Measurements from ENCODE around the gene ATP8A2.

The ATP8A2 gene

GRCh38 chr13:25920931-25921330, 549.2 kb downstream of the ATP8A2 start:
- TF ChIP-seq MAX (IDR thresholded peaks at IDR 0.05; ENCODE audit: low read depth, low read length) = no peak
- no peak for TF ChIP-seq CTCF (IDR thresholded peaks at IDR 0.05; ENCODE audit: low read depth, low read length)
- no peak for TF ChIP-seq MYC (IDR thresholded peaks at IDR 0.05; ENCODE audit: low read depth, low read length)
- no peak for TF ChIP-seq POLR2A (IDR thresholded peaks at IDR 0.05; ENCODE audit: extremely low read depth, insufficient read length)
- H3K4me3 ChIP-seq (ENCODE audit: low read depth, low read length) = no peak overlapping the region

GRCh38 chr13:25922376-25922775, 550.6 kb downstream of the ATP8A2 start:
- TF ChIP-seq POLR2A (IDR thresholded peaks at IDR 0.05; ENCODE audit: extremely low read depth, insufficient read length) (no peak), MAX (IDR thresholded peaks at IDR 0.05; ENCODE audit: low read depth, low read length) (no peak), CTCF (IDR thresholded peaks at IDR 0.05; ENCODE audit: low read depth, low read length) (no peak), MYC (IDR thresholded peaks at IDR 0.05; ENCODE audit: low read depth, low read length) (no peak)
- no peak overlapping the region for H3K4me3 ChIP-seq (ENCODE audit: low read depth, low read length)
- peak; percentile 53 for DNase-seq (ENCODE audit: low read depth)

More at GRCh38 chr13:25920931-25921330, 549.2 kb downstream of the ATP8A2 start:
- peak; percentile 43 for DNase-seq (ENCODE audit: low read depth)

GRCh38 chr13:25923217-25924085, 551.7 kb downstream of the ATP8A2 start:
- no peak overlapping the region for H3K4me3 ChIP-seq (ENCODE audit: low read depth, low read length)
- DNase-seq (ENCODE audit: low read depth) = peak; percentile 71
- no peak for TF ChIP-seq MYC (IDR thresholded peaks at IDR 0.05; ENCODE audit: low read depth, low read length)
- no peak for TF ChIP-seq CTCF (IDR thresholded peaks at IDR 0.05; ENCODE audit: low read depth, low read length)
- no peak for TF ChIP-seq POLR2A (IDR thresholded peaks at IDR 0.05; ENCODE audit: extremely low read depth, insufficient read length)
- TF ChIP-seq MAX (IDR thresholded peaks at IDR 0.05; ENCODE audit: low read depth, low read length) = no peak

- no peak overlapping the region for H3K4me3 ChIP-seq (ENCODE audit: low read depth, low read length)
- TF ChIP-seq POLR2A (IDR thresholded peaks at IDR 0.05; ENCODE audit: extremely low read depth, insufficient read length) = no peak
- no peak for TF ChIP-seq MYC (IDR thresholded peaks at IDR 0.05; ENCODE audit: low read depth, low read length)
- no peak for TF ChIP-seq MAX (IDR thresholded peaks at IDR 0.05; ENCODE audit: low read depth, low read length)
- DNase-seq (ENCODE audit: low read depth) = no peak
Observed at GRCh38 chr13:25927363-25927762, 555.6 kb downstream of the ATP8A2 start.

- DNase-seq (ENCODE audit: low read depth) = no peak
- TF ChIP-seq MYC (IDR thresholded peaks at IDR 0.05; ENCODE audit: low read depth, low read length) (no peak), CTCF (IDR thresholded peaks at IDR 0.05; ENCODE audit: low read depth, low read length) (no peak)
Observed at GRCh38 chr13:25927932-25928331, 556.2 kb downstream of the ATP8A2 start.

GRCh38 chr13:25928941-25929505, 557.2 kb downstream of the ATP8A2 start:
- H3K4me3 ChIP-seq (ENCODE audit: low read depth, low read length) = no peak overlapping the region
- TF ChIP-seq MAX (IDR thresholded peaks at IDR 0.05; ENCODE audit: low read depth, low read length) (no peak), CTCF (IDR thresholded peaks at IDR 0.05; ENCODE audit: low read depth, low read length) (no peak), MYC (IDR thresholded peaks at IDR 0.05; ENCODE audit: low read depth, low read length) (no peak), POLR2A (IDR thresholded peaks at IDR 0.05; ENCODE audit: extremely low read depth, insufficient read length) (no peak)
- DNase-seq (ENCODE audit: low read depth) = no peak

More at GRCh38 chr13:25927932-25928331, 556.2 kb downstream of the ATP8A2 start:
- no peak overlapping the region for H3K4me3 ChIP-seq (ENCODE audit: low read depth, low read length)

Data from NB4 (cell line).